ENCODE results near the gene BLOC1S5. TPM values are rescaled to one million over a fixed set of nuclear protein-coding genes. Genes with fewer than 3 reads are reported as not detected.
"Not testable (repeated sequence)": the region's sequence is repeated elsewhere in the genome, so short reads cannot be mapped to it uniquely, and the experiment has no call there.

BLOC1S5 gene
- total and polyA plus RNA-seq, 4 experiments from 2014 or later: 23.0 to 36.3 (median 26.1) TPM

- POLR2A ChIA-PET (ENCODE audit: partially characterized antibody); H3K27ac Mint-ChIP-seq; H3K27me3 Mint-ChIP-seq; H3K4me1 ChIP-seq (ENCODE audit: insufficient read depth, low read length); H3K27me3 ChIP-seq (ENCODE audit: insufficient read depth, low read length); intact Hi-C loops (cut with micrococcal nuclease); H3K4me1 Mint-ChIP-seq; H3K4me3 ChIP-seq (ENCODE audit: low read length in 2 of 2); DNase-seq; H3K9me3 ChIP-seq (ENCODE audit: control insufficient read depth in 1 of 2, low read length in 2 of 2); H3K36me3 Mint-ChIP-seq; H3K4me3 Mint-ChIP-seq; H3K27ac ChIP-seq (ENCODE audit: low read depth, low read length); CTCF ChIA-PET (ENCODE audit: partially characterized antibody); H3K36me3 ChIP-seq (ENCODE audit: insufficient read depth, low read length): not testable (repeated sequence)
- H3K9me3 Mint-ChIP-seq: peaks cover 0 to 11% (median under 1%) of the 10 kb centered on the region in 8 donors
These were observed 80.2 kb downstream of the BLOC1S5 start for GRCh38 chr6:7983967-7984366.

GRCh38 chr6:7979831-7980230 is 84.4 kb downstream of the BLOC1S5 start:
- H3K27ac Mint-ChIP-seq: no peak overlapping the region
- H3K36me3 Mint-ChIP-seq: no peaks in the 10 kb centered on the region
- no peak for DNase-seq
- intact Hi-C loops (cut with micrococcal nuclease): no loop called here
- no peak overlapping the region for H3K4me3 Mint-ChIP-seq
- Histone ChIP-seq H3K4me1 (ENCODE audit: insufficient read depth, low read length) (no peaks in the 10 kb centered on the region), H3K36me3 (ENCODE audit: insufficient read depth, low read length) (no peaks in the 10 kb centered on the region), H3K27ac (ENCODE audit: low read depth, low read length) (no peak overlapping the region), H3K4me3 (ENCODE audit: low read length in 2 of 2) (no peak overlapping the region), H3K27me3 (ENCODE audit: insufficient read depth, low read length) (peaks cover 4% of the 10 kb centered on the region), H3K9me3 (ENCODE audit: control insufficient read depth in 1 of 2, low read length in 2 of 2) (no peaks in the 10 kb centered on the region)
- peaks cover 0 to 2% (median 0%) of the 10 kb centered on the region in 4 donors for H3K4me1 Mint-ChIP-seq
- ChIA-PET CTCF (ENCODE audit: partially characterized antibody) (no interaction called here), POLR2A (ENCODE audit: partially characterized antibody) (no interaction called here)
- peaks cover 0 to 2% (median 0%) of the 10 kb centered on the region in 8 donors for H3K9me3 Mint-ChIP-seq
- peaks cover 6 to 12% of the 10 kb centered on the region in 2 donors for H3K27me3 Mint-ChIP-seq

GRCh38 chr6:7978736-7979135 is 85.5 kb downstream of the BLOC1S5 start:
- no peak for DNase-seq
- Mint-ChIP-seq H3K27me3 (peaks cover 6 to 17% of the 10 kb centered on the region in 2 donors), H3K4me3 (no peak overlapping the region), H3K9me3 (peaks cover 0 to 2% (median 0%) of the 10 kb centered on the region in 8 donors), H3K4me1 (peaks cover 0 to 2% (median 0%) of the 10 kb centered on the region in 4 donors), H3K36me3 (no peaks in the 10 kb centered on the region), H3K27ac (no peak overlapping the region)
- CTCF ChIA-PET (ENCODE audit: partially characterized antibody): interaction anchor here (0.6 kb wide), 1 partner anchor 701 kb away, joined by 3 read pairs; no protein-coding TSS in a partner anchor
- H3K27me3 ChIP-seq (ENCODE audit: insufficient read depth, low read length): no peaks in the 10 kb centered on the region
- no peaks in the 10 kb centered on the region for H3K9me3 ChIP-seq (ENCODE audit: control insufficient read depth in 1 of 2, low read length in 2 of 2)
- no peak overlapping the region for H3K4me3 ChIP-seq (ENCODE audit: low read length in 2 of 2)
- POLR2A ChIA-PET (ENCODE audit: partially characterized antibody): no interaction called here
- H3K36me3 ChIP-seq (ENCODE audit: insufficient read depth, low read length): no peaks in the 10 kb centered on the region
- H3K27ac ChIP-seq (ENCODE audit: low read depth, low read length): no peak overlapping the region
- H3K4me1 ChIP-seq (ENCODE audit: insufficient read depth, low read length): no peaks in the 10 kb centered on the region
- intact Hi-C loops (cut with micrococcal nuclease): no loop called here

- no peak overlapping the region for H3K4me3 Mint-ChIP-seq
- Histone ChIP-seq H3K27ac (ENCODE audit: low read depth, low read length) (no peak overlapping the region), H3K4me3 (ENCODE audit: low read length in 2 of 2) (no peak overlapping the region), H3K9me3 (ENCODE audit: control insufficient read depth in 1 of 2, low read length in 2 of 2) (no peaks in the 10 kb centered on the region), H3K27me3 (ENCODE audit: insufficient read depth, low read length) (no peaks in the 10 kb centered on the region), H3K4me1 (ENCODE audit: insufficient read depth, low read length) (no peaks in the 10 kb centered on the region), H3K36me3 (ENCODE audit: insufficient read depth, low read length) (no peaks in the 10 kb centered on the region)
- no peak for DNase-seq
- peaks cover 0 to 2% (median 0%) of the 10 kb centered on the region in 8 donors for H3K9me3 Mint-ChIP-seq
- POLR2A ChIA-PET (ENCODE audit: partially characterized antibody): no interaction called here
- H3K27me3 Mint-ChIP-seq: peaks cover 6 to 17% of the 10 kb centered on the region in 2 donors
- H3K4me1 Mint-ChIP-seq: peaks cover 0 to 2% (median 0%) of the 10 kb centered on the region in 4 donors
- H3K27ac Mint-ChIP-seq: no peak overlapping the region
- CTCF ChIA-PET (ENCODE audit: partially characterized antibody): no interaction called here
- intact Hi-C loops (cut with micrococcal nuclease): no loop called here
- H3K36me3 Mint-ChIP-seq: no peaks in the 10 kb centered on the region
These were observed 87.6 kb downstream of the BLOC1S5 start for GRCh38 chr6:7976485-7977056.

- Mint-ChIP-seq H3K9me3 (peaks cover 0 to 2% (median 0%) of the 10 kb centered on the region in 8 donors), H3K27me3 (peaks cover 6 to 17% of the 10 kb centered on the region in 2 donors), H3K36me3 (no peaks in the 10 kb centered on the region), H3K27ac (no peak overlapping the region), H3K4me1 (peaks cover 0 to 2% (median 0%) of the 10 kb centered on the region in 4 donors), H3K4me3 (no peak overlapping the region)
- Histone ChIP-seq H3K9me3 (ENCODE audit: control insufficient read depth in 1 of 2, low read length in 2 of 2) (no peaks in the 10 kb centered on the region), H3K27me3 (ENCODE audit: insufficient read depth, low read length) (no peaks in the 10 kb centered on the region), H3K27ac (ENCODE audit: low read depth, low read length) (no peak overlapping the region), H3K4me3 (ENCODE audit: low read length in 2 of 2) (no peak overlapping the region), H3K4me1 (ENCODE audit: insufficient read depth, low read length) (no peaks in the 10 kb centered on the region), H3K36me3 (ENCODE audit: insufficient read depth, low read length) (no peaks in the 10 kb centered on the region)
- ChIA-PET POLR2A (ENCODE audit: partially characterized antibody) (no interaction called here), CTCF (ENCODE audit: partially characterized antibody) (no interaction called here)
- intact Hi-C loops (cut with micrococcal nuclease): no loop called here
- no peak for DNase-seq
These were observed 88.4 kb downstream of the BLOC1S5 start for GRCh38 chr6:7975764-7976146.

- Mint-ChIP-seq H3K27ac (no peak overlapping the region), H3K36me3 (peaks cover 2 to 4% of the 10 kb centered on the region in 2 donors), H3K9me3 (peaks cover 0 to 7% (median 4%) of the 10 kb centered on the region in 8 donors), H3K4me1 (peaks cover 0 to 2% (median 0%) of the 10 kb centered on the region in 4 donors), H3K4me3 (no peak overlapping the region), H3K27me3 (peaks cover 6 to 17% of the 10 kb centered on the region in 2 donors)
- DNase-seq: no peak
- Histone ChIP-seq H3K27ac (ENCODE audit: low read depth, low read length) (no peak overlapping the region), H3K36me3 (ENCODE audit: insufficient read depth, low read length) (no peaks in the 10 kb centered on the region), H3K27me3 (ENCODE audit: insufficient read depth, low read length) (no peaks in the 10 kb centered on the region), H3K4me1 (ENCODE audit: insufficient read depth, low read length) (no peaks in the 10 kb centered on the region), H3K9me3 (ENCODE audit: control insufficient read depth in 1 of 2, low read length in 2 of 2) (no peaks in the 10 kb centered on the region), H3K4me3 (ENCODE audit: low read length in 2 of 2) (no peak overlapping the region)
- intact Hi-C loops (cut with micrococcal nuclease): no loop called here
- ChIA-PET POLR2A (ENCODE audit: partially characterized antibody) (no interaction called here), CTCF (ENCODE audit: partially characterized antibody) (no interaction called here)
These were observed 89.0 kb downstream of the BLOC1S5 start for GRCh38 chr6:7974938-7975763.

GRCh38 chr6:7974565-7974937 is 89.6 kb downstream of the BLOC1S5 start:
- H3K4me1 Mint-ChIP-seq: peaks cover 0 to 2% (median 0%) of the 10 kb centered on the region in 4 donors

More at GRCh38 chr6:7974565-7974937, 89.6 kb downstream of the BLOC1S5 start:
- no peaks in the 10 kb centered on the region for H3K4me1 ChIP-seq (ENCODE audit: insufficient read depth, low read length)
- peaks cover 2 to 12% (median 7%) of the 10 kb centered on the region in 8 donors for H3K9me3 Mint-ChIP-seq
- H3K36me3 ChIP-seq (ENCODE audit: insufficient read depth, low read length): no peaks in the 10 kb centered on the region
- no peak for DNase-seq
- intact Hi-C loops (cut with micrococcal nuclease): no loop called here
- H3K27ac Mint-ChIP-seq: no peak overlapping the region
- H3K4me3 Mint-ChIP-seq: no peak overlapping the region
- H3K9me3 ChIP-seq (ENCODE audit: control insufficient read depth in 1 of 2, low read length in 2 of 2): no peaks in the 10 kb centered on the region
- ChIA-PET CTCF (ENCODE audit: partially characterized antibody) (no interaction called here), POLR2A (ENCODE audit: partially characterized antibody) (no interaction called here)
- H3K27me3 ChIP-seq (ENCODE audit: insufficient read depth, low read length): no peaks in the 10 kb centered on the region
- no peak overlapping the region for H3K27ac ChIP-seq (ENCODE audit: low read depth, low read length)
- peaks cover 2 to 4% of the 10 kb centered on the region in 2 donors for H3K36me3 Mint-ChIP-seq
- H3K4me3 ChIP-seq (ENCODE audit: low read length in 2 of 2): no peak overlapping the region
- H3K27me3 Mint-ChIP-seq: peaks cover 6 to 17% of the 10 kb centered on the region in 2 donors

All from CD4-positive, alpha-beta memory T cell (primary cell).